GM19467 (cell line): ENCODE results near the gene EIF4EBP2.

ENCODE experiments used
- ATAC-seq: cut with Tn5 transposase; IDR thresholded peaks from one replicate; pipeline ENCODE4 v1.9.1; 2021; ENCODE audit warnings: mild to moderate bottlenecking, moderate library complexity; ENCODE audit not compliant: unreplicated experiment

EIF4EBP2 gene

DNA sequence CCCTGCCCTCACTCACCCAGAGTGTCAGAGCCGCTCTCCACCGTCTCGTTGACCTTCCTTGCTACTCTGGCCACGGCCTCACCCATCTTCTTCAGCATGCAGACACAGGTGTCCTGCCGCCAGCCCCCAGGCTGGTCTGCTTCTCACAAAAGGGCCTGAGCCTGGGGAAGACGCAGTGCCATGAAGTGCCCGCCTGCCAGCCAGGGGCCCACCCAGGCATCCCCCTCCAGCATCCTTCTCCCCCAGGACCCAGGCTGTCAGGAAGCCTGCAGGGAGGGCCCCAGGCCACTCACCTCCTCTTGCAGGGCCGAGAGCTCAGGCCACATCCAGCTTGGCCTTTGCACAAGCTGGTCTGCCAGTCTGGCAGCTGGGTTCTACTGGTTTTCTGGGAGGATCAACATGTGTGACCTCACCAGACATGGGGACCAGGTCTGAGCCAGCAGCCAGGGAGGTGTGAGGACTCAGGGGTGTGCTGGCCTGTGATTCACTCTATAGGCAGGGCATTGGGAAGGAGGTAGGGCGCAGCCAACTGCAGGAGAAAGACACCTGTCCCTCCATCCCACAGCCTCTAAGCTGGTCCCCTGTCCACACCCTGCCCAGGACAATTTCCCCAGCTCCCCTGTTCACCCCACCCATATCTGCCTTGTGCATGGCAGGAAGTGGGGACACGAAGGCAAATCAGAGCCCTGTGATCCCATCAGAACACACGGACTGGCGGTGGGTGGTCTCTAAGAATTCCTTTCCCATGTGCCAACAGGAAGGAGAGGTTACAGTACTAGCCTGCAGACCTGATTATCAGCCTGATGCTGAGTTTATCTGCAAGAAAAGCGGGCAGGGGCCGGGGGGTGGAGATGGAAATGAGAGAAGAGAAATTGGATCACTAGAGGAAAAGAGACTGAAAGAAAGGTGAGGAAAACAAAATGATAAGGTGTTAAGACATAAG, 27.2 kb upstream of the EIF4EBP2 start:
- ATAC-seq = no peak

GRCh38 chr10:70378122-70378521, 25.8 kb upstream of the EIF4EBP2 start:
- no peak for ATAC-seq

- ATAC-seq = no peak
Observed at GRCh38 chr10:70379581-70380176, 24.3 kb upstream of the EIF4EBP2 start.

GRCh38 chr10:70380350-70381135, 23.4 kb upstream of the EIF4EBP2 start:
- no peak for ATAC-seq

DNA sequence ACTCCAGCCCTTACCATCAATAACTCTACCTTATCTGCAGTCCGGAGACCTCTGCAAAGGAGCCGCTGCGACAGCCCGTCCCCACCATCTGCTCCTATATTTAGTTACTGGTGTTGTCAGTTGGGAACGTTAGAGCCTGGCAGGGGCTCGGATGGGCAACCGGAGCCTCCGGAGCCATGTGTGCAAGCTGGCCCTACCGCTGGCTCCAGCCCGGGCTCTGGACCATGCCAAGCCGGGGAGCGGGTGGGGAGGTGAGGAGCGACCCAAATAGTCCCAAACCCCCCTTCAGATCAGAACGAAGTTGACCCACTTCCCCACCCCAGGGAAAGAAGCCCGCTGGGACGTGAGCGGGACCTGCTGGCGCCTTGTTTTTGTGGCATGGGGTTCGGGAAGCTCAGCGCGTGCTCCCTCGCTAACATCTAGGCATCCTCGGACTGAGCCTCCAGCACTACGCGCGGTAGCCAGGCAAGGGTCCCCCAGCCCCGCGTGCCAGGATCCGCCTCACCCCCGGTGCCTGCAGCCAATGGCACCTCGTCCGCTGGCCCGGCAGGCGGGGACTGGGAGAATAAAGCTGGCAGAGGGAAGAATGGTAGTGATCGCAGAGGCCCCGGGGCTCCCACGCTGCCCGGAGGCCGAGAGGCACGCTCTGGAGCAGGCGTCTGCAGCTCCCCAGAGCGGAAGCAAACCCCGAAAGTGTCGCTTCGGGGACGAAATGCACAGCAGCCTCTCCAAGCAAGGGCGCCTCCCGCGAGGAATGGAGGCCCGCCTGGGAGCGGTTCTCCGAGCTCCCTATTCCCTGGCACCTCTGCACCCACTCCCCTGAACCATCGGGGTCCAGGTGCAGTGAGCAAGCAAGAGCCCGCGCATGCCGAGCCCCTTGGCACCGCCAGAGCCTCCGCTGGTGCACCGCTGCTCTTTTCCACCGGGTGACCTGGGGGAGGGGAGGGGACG, 22.2 kb upstream of the EIF4EBP2 start:
- ATAC-seq = peak; percentile 39

GRCh38 chr10:70391654-70392053, 12.3 kb upstream of the EIF4EBP2 start:
- no peak for ATAC-seq

GRCh38 chr10:70396140-70396539, 7.8 kb upstream of the EIF4EBP2 start:
- ATAC-seq = no peak

- ATAC-seq = no peak
Observed at GRCh38 chr10:70399177-70399576, 4.8 kb upstream of the EIF4EBP2 start.

DNA sequence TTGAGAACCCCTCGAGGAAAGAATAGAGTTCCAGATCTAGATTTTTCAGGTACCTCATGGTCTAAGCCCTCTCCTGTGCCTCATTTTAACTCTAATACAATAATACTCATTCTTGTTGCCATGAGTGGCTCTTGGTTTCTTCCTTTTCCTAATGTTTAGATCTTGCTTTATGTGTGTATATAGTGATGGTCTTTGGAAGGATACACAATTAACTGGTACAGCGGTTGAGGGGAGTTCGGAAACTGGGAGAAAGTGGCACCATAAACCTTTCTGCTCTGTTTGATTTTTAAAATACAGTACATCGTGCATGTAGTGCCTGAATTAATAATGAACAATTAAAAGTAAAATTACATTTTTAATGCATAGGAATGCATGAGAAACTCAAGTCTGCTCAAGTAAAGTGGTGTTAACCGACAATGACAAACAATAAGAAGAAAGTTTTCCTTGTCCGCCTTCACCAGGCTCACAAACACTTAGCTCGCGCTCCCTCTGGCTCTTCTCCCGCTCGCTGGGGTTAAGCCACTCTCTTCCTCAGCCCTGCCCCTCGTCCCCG, 386 bp upstream of the EIF4EBP2 start:
- ATAC-seq = no peak

DNA sequence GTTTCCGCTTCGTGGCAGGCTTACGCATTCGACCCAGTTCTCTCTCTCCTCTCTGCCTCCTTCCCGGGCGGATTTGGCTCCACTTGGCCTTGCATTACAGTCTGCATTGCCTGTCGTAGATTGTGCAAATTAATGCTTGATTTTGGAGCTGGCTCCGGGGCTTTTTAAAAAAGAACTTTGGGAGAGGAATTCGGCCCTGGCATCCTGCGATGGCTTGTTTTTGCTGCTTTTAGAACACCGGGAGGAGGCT, 767 bp downstream of the EIF4EBP2 start:
- ATAC-seq = no peak

GRCh38 chr10:70405037-70405824, 1.3 kb downstream of the EIF4EBP2 start:
- ATAC-seq = no peak

GRCh38 chr10:70409772-70410171, 5.8 kb downstream of the EIF4EBP2 start:
- no peak for ATAC-seq

DNA sequence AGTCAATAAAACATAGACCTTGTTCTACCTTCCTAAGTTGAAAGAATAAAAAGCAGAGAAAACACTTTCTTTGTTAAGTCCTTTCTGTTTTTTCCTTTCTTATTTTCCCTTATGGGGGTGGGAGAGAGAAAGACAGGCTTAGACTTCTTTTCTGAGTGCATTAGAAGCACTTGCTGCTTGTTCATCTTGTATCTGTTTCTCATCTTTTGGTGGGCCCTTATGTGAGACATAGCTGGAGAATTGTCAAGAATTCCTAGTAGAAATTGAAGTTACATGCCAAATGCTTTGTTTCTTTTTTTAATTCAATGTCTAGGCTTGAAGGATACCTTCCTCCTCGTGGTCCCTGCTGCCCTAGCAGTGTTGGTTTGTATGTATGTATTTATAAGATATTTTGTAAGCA, 6.7 kb downstream of the EIF4EBP2 start:
- ATAC-seq = no peak

GRCh38 chr10:70412356-70412755, 8.4 kb downstream of the EIF4EBP2 start:
- no peak for ATAC-seq

DNA sequence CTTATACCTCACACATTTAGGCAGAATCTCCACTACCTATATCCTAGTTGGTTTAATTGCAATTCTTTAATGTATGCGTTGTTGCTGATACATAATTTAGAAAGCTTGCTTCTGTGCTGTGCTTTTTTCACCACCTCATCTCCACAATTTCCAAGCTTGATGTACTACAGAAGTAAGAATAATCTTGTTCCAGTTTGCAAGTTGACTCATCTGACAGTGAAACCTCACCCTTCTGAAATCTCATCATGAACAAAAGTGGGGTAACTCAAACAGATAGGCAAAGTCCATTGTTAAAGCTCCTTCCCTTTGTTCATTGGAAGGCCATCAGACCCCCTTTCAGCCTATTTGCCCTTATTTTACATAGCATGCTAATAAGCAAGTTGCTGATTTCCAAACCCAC, 13.6 kb downstream of the EIF4EBP2 start:
- ATAC-seq = no peak

DNA sequence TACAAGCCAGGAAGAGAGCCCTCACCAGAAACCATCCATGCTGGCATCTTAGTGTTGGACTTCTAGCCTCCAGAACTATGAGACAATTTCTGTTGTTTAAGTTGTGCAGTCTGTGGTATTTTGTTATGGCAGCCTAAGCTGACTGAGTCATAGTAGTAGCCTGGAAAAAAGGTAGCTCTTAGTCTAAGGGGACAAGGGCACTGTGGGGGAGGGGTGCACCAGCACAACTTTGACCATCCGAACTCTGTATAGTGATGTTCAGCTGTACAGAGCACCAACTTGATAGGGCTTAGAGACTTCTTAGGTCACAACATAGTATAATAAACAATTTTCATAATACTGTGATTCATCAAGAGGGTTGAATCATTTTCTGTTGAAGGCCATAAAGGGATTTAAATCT, 14.3 kb downstream of the EIF4EBP2 start:
- ATAC-seq = no peak

GRCh38 chr10:70418713-70419112, 14.8 kb downstream of the EIF4EBP2 start:
- no peak for ATAC-seq

DNA sequence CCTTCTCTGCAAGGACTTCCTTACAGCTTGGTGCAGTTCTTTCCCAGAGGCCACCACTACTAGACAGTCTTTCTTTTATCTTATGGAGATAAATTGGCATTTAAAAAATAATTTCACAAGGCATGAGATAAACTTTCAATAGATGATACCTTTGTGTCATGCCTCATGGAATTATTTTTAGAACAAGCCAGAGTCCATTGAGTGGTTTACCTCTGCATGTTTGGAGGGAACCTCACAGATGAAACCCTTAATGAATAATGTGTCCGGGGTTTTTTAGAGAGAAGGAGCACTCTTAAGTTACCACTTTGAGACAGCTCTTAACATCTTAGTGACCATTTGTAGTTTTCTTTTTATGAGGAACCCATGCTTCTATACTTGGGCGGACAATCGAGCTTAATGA, 20.4 kb downstream of the EIF4EBP2 start:
- no peak for ATAC-seq

GRCh38 chr10:70425096-70425495, 21.2 kb downstream of the EIF4EBP2 start:
- no peak for ATAC-seq

DNA sequence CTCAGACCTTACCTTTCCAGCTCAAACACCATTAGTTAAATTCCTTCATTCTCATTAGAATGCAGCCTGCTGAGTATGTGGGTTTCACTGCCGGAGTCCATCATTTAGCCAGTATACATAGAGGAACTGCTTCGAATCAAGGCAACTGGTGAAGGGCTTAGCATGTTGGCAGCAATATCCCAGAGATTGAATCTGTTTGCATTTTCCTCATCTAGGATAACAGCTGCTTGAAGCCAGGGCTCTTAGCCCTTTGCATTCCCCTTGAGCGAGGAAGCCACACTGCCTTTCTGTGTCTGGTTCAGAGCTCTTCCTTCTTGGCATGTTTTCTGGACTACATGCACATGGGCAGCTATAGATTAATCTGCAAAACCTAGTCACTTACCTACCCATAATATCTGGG, 22.9 kb downstream of the EIF4EBP2 start:
- no peak for ATAC-seq
